ENCODE data around the gene PCSK4.
A peak's percentile ranks its signal among the peaks of the same experiment; 100 is the strongest.
"Not testable (repeated sequence)": the region's sequence is repeated elsewhere in the genome, so short reads cannot be mapped to it uniquely, and the experiment has no call there.

Gene PCSK4

GRCh38 chr19:1441022-1441426 lies 49.1 kb downstream of the PCSK4 start:
- TF ChIP-seq CTCF (IDR thresholded peaks at IDR 0.05) = no peak
- intact Hi-C loops (cut with DNase I; ENCODE audit: low total_unique reads) = no loop called here
- H3K27ac ChIP-seq = no peak overlapping the region
- H3K4me1 ChIP-seq = peaks cover 0 to 40% (median 35%) of the 10 kb centered on the region in 4 donors
- peaks cover 35 to 43% (median 35%) of the 10 kb centered on the region in 3 donors for H3K36me3 ChIP-seq
- no peak for DNase-seq
- no peak overlapping the region for H3K4me3 ChIP-seq
- no peaks in the 10 kb centered on the region for H3K9me3 ChIP-seq
- peaks cover 1 to 12% of the 10 kb centered on the region in 2 donors for H3K27me3 ChIP-seq

GRCh38 chr19:1440418-1440801 lies 49.7 kb downstream of the PCSK4 start:
- intact Hi-C loops (cut with DNase I; ENCODE audit: low total_unique reads) = no loop called here
- Histone ChIP-seq H3K27me3 (peaks cover 0 to 6% of the 10 kb centered on the region in 2 donors), H3K9me3 (no peaks in the 10 kb centered on the region), H3K27ac (no peak overlapping the region), H3K4me3 (no peak overlapping the region), H3K36me3 (peaks cover 35 to 48% (median 38%) of the 10 kb centered on the region in 3 donors), H3K4me1 (peaks cover 0 to 34% (median 28%) of the 10 kb centered on the region in 4 donors)
- DNase-seq = no peak
- TF ChIP-seq CTCF (IDR thresholded peaks at IDR 0.05) = no peak

- peak overlapping the region; percentile 72 to 91 for H3K4me3 ChIP-seq
- H3K9me3 ChIP-seq; H3K27me3 ChIP-seq; intact Hi-C loops (cut with DNase I; ENCODE audit: low total_unique reads): not testable (repeated sequence)
- peaks cover 36 to 55% (median 44%) of the 10 kb centered on the region in 3 donors for H3K36me3 ChIP-seq
- peak overlapping the region in 1 of 2 donors; percentile 79 for H3K27ac ChIP-seq
- peaks cover 0 to 27% (median 22%) of the 10 kb centered on the region in 4 donors for H3K4me1 ChIP-seq
- DNase-seq = peak in 1 of 2 donors; percentile 61
Observed at GRCh38 chr19:1439525-1440417, 50.4 kb downstream of the PCSK4 start.

- intact Hi-C loops (cut with DNase I; ENCODE audit: low total_unique reads) = no loop called here
- no peak for TF ChIP-seq CTCF (IDR thresholded peaks at IDR 0.05)
- Histone ChIP-seq H3K9me3 (no peaks in the 10 kb centered on the region), H3K27me3 (no peaks in the 10 kb centered on the region), H3K27ac (peak overlapping the region; percentile 79 to 82), H3K36me3 (peaks cover 44 to 63% (median 52%) of the 10 kb centered on the region in 3 donors), H3K4me1 (peaks cover 0 to 25% (median 21%) of the 10 kb centered on the region in 4 donors), H3K4me3 (peak overlapping the region; percentile 72 to 91)
- DNase-seq = no peak
Observed at GRCh38 chr19:1438933-1439354, 51.2 kb downstream of the PCSK4 start.

- intact Hi-C loops (cut with DNase I; ENCODE audit: low total_unique reads) = no loop called here
- Histone ChIP-seq H3K27ac (peak within 1 kb of the TSS; percentile 79 to 82), H3K27me3 (no peaks in the 10 kb centered on the region), H3K4me1 (peaks cover 0 to 25% (median 21%) of the 10 kb centered on the region in 4 donors), H3K9me3 (no peaks in the 10 kb centered on the region), H3K36me3 (peaks cover 51 to 64% (median 58%) of the 10 kb centered on the region in 3 donors), H3K4me3 (peak within 1 kb of the TSS; percentile 72 to 91)
- TF ChIP-seq CTCF (IDR thresholded peaks at IDR 0.05) = peak; percentile 93 to 94
- DNase-seq = peak; percentile 87 to 96
Observed at GRCh38 chr19:1438035-1438932, 51.9 kb downstream of the PCSK4 start, which contains the start of gene RPS15. TSS of gene RPS15 (plus strand) at chr19:1438396. CDS start at chr19:1438426, 30 bp downstream.

Data from tibial artery (tissue), 4 donors.